A549 treated with AZD2906 at 1 μM for 4 hours (cell line): ENCODE measurements around the gene DSP. TPM values are rescaled to one million over a fixed set of nuclear protein-coding genes. Genes with fewer than 3 reads are reported as not detected.

ENCODE experiments used
- total RNA-seq: library from RNA; stranded (reverse); fragments of 200-300 nt; extraction: Qiagen RNA extraction; gene quantifications from 5 replicates; pipeline ENCODE4 v1.2.3, GENCODE V29; 2022

DSP gene
- total RNA-seq: 33.0 to 56.4 TPM (median 40.4 TPM) in 5 replicates

GRCh38 chr6:7541175-7542064 lies at the start of gene DSP:
TSS of gene DSP (plus strand) at chr6:7541671. CDS start at chr6:7541916, 245 bp downstream.

GRCh38 chr6:7589949-7590917 lies 48.8 kb downstream of the DSP start, which contains the start of gene SNRNP48:
TSS of gene SNRNP48 (plus strand) at chr6:7590198. CDS start at chr6:7590258, 60 bp downstream.

Other genes starting within 250 kb of the DSP start
- 63.1 to 84.1 TPM (median 69.7 TPM) in 5 replicates for gene SSR1, start 228.5 kb upstream of the DSP start, total RNA-seq
- 0.02 to 0.03 TPM in 2 of 5 replicates, not detected in the others for gene CAGE1, start 151.9 kb upstream of the DSP start, total RNA-seq
- gene RIOK1, start 151.9 kb upstream of the DSP start, total RNA-seq: 11.1 to 15.9 TPM (median 11.4 TPM) in 5 replicates
- gene SNRNP48, start 48.5 kb downstream of the DSP start, total RNA-seq: 8.3 to 10.0 TPM (median 9.0 TPM) in 5 replicates
- 14.2 to 19.0 TPM (median 18.0 TPM) in 5 replicates for gene BMP6, start 184.4 kb downstream of the DSP start, total RNA-seq